Activated CD4-positive, alpha-beta T cell treated with anti-CD3 and anti-CD28 coated beads, Interleukin-2, amount 10 ng/mL, durations not matched to agents 24 days and 14 days (primary cell): ENCODE measurements around the gene TYR. TPM values are rescaled to one million over a fixed set of nuclear protein-coding genes. Genes with fewer than 3 reads are reported as not detected.

Experiments
- DNase-seq: peaks from one replicate; pipeline ENCODE4 v3.0.0; 2022
- H3K27ac Mint-ChIP-seq: one replicate; pipeline ENCODE4 v1.8.0; 2022; ENCODE audit warnings: mild to moderate bottlenecking, mixed read lengths
- H3K27me3 Mint-ChIP-seq: one replicate; pipeline ENCODE4 v1.8.0; 2022; ENCODE audit warnings: mixed read lengths
- H3K36me3 Mint-ChIP-seq: one replicate; pipeline ENCODE4 v1.8.0; 2022; ENCODE audit warnings: low read depth, mild to moderate bottlenecking, mixed read lengths
- H3K4me1 Mint-ChIP-seq: one replicate; pipeline ENCODE4 v1.8.0; 2021; ENCODE audit warnings: mixed read lengths
- H3K4me3 Mint-ChIP-seq: one replicate; pipeline ENCODE4 v1.8.0; 2022; ENCODE audit warnings: mild to moderate bottlenecking, moderate library complexity, mixed read lengths
- H3K9me3 Mint-ChIP-seq: one replicate; pipeline ENCODE4 v1.8.0; 2021; ENCODE audit warnings: mixed read lengths
- intact Hi-C: fragments of 100-400 bp; cut with micrococcal nuclease; formaldehyde crosslinking; loops from one replicate; pipeline ENCODE4 v1.15.1; 2023
- total RNA-seq: library from RNA; stranded (reverse); gene quantifications from 2 replicates; pipeline ENCODE4 v1.2.3, GENCODE V29; 2022

The TYR gene
- not detected in 2 replicates for total RNA-seq

- Mint-ChIP-seq H3K4me1 (no peaks in the 10 kb centered on the region), H3K27ac (no peak within 1 kb of the TSS), H3K9me3 (no peaks in the 10 kb centered on the region), H3K36me3 (no peaks in the 10 kb centered on the region), H3K27me3 (no peaks in the 10 kb centered on the region), H3K4me3 (no peak within 1 kb of the TSS)
- no peak for DNase-seq
- intact Hi-C loops: no loop called here
These were observed at the start of gene TYR for GRCh38 chr11:89177691-89178231. TYR (plus strand) TSS chr11:89177875; CDS start chr11:89177954, 79 bp downstream.

GRCh38 chr11:89136606-89137005 is 41.1 kb upstream of the TYR start:
- no peaks in the 10 kb centered on the region for H3K36me3 Mint-ChIP-seq
- no peak for DNase-seq
- H3K9me3 Mint-ChIP-seq: no peaks in the 10 kb centered on the region
- no peak overlapping the region for H3K27ac Mint-ChIP-seq
- no peak overlapping the region for H3K4me3 Mint-ChIP-seq
- no peaks in the 10 kb centered on the region for H3K27me3 Mint-ChIP-seq
- H3K4me1 Mint-ChIP-seq: no peaks in the 10 kb centered on the region
- intact Hi-C loops: no loop called here

GRCh38 chr11:89147229-89147628 is 30.4 kb upstream of the TYR start:
- Mint-ChIP-seq H3K36me3 (no peaks in the 10 kb centered on the region), H3K27ac (no peak overlapping the region), H3K4me1 (no peaks in the 10 kb centered on the region), H3K4me3 (no peak overlapping the region), H3K9me3 (no peaks in the 10 kb centered on the region), H3K27me3 (no peaks in the 10 kb centered on the region)
- intact Hi-C loops: no loop called here
- no peak for DNase-seq

GRCh38 chr11:89159974-89160373 is 17.7 kb upstream of the TYR start:
- Mint-ChIP-seq H3K9me3 (no peaks in the 10 kb centered on the region), H3K4me3 (no peak overlapping the region), H3K4me1 (no peaks in the 10 kb centered on the region), H3K27ac (no peak overlapping the region), H3K27me3 (no peaks in the 10 kb centered on the region), H3K36me3 (no peaks in the 10 kb centered on the region)
- intact Hi-C loops: no loop called here
- no peak for DNase-seq

- Mint-ChIP-seq H3K4me1 (no peaks in the 10 kb centered on the region), H3K27ac (no peak overlapping the region), H3K36me3 (no peaks in the 10 kb centered on the region), H3K27me3 (no peaks in the 10 kb centered on the region), H3K9me3 (no peaks in the 10 kb centered on the region), H3K4me3 (no peak overlapping the region)
- intact Hi-C loops: no loop called here
- no peak for DNase-seq
These were observed 15.7 kb upstream of the TYR start for GRCh38 chr11:89161949-89162348.

GRCh38 chr11:89163686-89164085 is 14.0 kb upstream of the TYR start:
- intact Hi-C loops: no loop called here
- no peak for DNase-seq
- no peak overlapping the region for H3K4me3 Mint-ChIP-seq
- H3K4me1 Mint-ChIP-seq: no peaks in the 10 kb centered on the region
- no peaks in the 10 kb centered on the region for H3K27me3 Mint-ChIP-seq
- no peak overlapping the region for H3K27ac Mint-ChIP-seq
- no peaks in the 10 kb centered on the region for H3K9me3 Mint-ChIP-seq
- H3K36me3 Mint-ChIP-seq: no peaks in the 10 kb centered on the region

GRCh38 chr11:89168396-89168795 is 9.3 kb upstream of the TYR start:
- intact Hi-C loops: no loop called here
- Mint-ChIP-seq H3K27me3 (no peaks in the 10 kb centered on the region), H3K36me3 (no peaks in the 10 kb centered on the region), H3K4me3 (no peak overlapping the region), H3K9me3 (no peaks in the 10 kb centered on the region), H3K27ac (no peak overlapping the region), H3K4me1 (no peaks in the 10 kb centered on the region)
- DNase-seq: no peak

GRCh38 chr11:89175796-89176195 is 1.9 kb upstream of the TYR start:
- no peak for DNase-seq
- intact Hi-C loops: no loop called here
- Mint-ChIP-seq H3K27me3 (no peaks in the 10 kb centered on the region), H3K4me1 (no peaks in the 10 kb centered on the region), H3K9me3 (no peaks in the 10 kb centered on the region), H3K36me3 (no peaks in the 10 kb centered on the region), H3K27ac (no peak overlapping the region), H3K4me3 (no peak overlapping the region)

- Mint-ChIP-seq H3K4me3 (no peak overlapping the region), H3K4me1 (no peaks in the 10 kb centered on the region)
These were observed 737 bp upstream of the TYR start for GRCh38 chr11:89176938-89177337.

GRCh38 chr11:89181111-89181510 is 3.4 kb downstream of the TYR start:
- H3K36me3 Mint-ChIP-seq: no peaks in the 10 kb centered on the region
- intact Hi-C loops: no loop called here
- no peaks in the 10 kb centered on the region for H3K4me1 Mint-ChIP-seq
- DNase-seq: no peak
- no peaks in the 10 kb centered on the region for H3K9me3 Mint-ChIP-seq
- H3K4me3 Mint-ChIP-seq: no peak overlapping the region
- no peaks in the 10 kb centered on the region for H3K27me3 Mint-ChIP-seq
- no peak overlapping the region for H3K27ac Mint-ChIP-seq

More at GRCh38 chr11:89176938-89177337, 737 bp upstream of the TYR start:
- intact Hi-C loops: no loop called here
- Mint-ChIP-seq H3K27me3 (no peaks in the 10 kb centered on the region), H3K27ac (no peak overlapping the region), H3K36me3 (no peaks in the 10 kb centered on the region), H3K9me3 (no peaks in the 10 kb centered on the region)
- DNase-seq: no peak

- Mint-ChIP-seq H3K27me3 (no peaks in the 10 kb centered on the region), H3K27ac (no peak overlapping the region), H3K4me1 (no peaks in the 10 kb centered on the region), H3K36me3 (no peaks in the 10 kb centered on the region), H3K9me3 (no peaks in the 10 kb centered on the region), H3K4me3 (no peak overlapping the region)
- intact Hi-C loops: no loop called here
- DNase-seq: no peak
These were observed 5.3 kb downstream of the TYR start for GRCh38 chr11:89182773-89183518.

- no peaks in the 10 kb centered on the region for H3K4me1 Mint-ChIP-seq
- no peak for DNase-seq
- H3K27ac Mint-ChIP-seq: no peak overlapping the region
- no peak overlapping the region for H3K4me3 Mint-ChIP-seq
- no peaks in the 10 kb centered on the region for H3K36me3 Mint-ChIP-seq
- H3K27me3 Mint-ChIP-seq: no peaks in the 10 kb centered on the region
- H3K9me3 Mint-ChIP-seq: no peaks in the 10 kb centered on the region
- intact Hi-C loops: no loop called here
These were observed 6.3 kb downstream of the TYR start for GRCh38 chr11:89184021-89184420.

- Mint-ChIP-seq H3K4me1 (no peaks in the 10 kb centered on the region), H3K4me3 (no peak overlapping the region), H3K36me3 (no peaks in the 10 kb centered on the region), H3K27ac (no peak overlapping the region), H3K9me3 (no peaks in the 10 kb centered on the region), H3K27me3 (no peaks in the 10 kb centered on the region)
- no peak for DNase-seq
- intact Hi-C loops: no loop called here
These were observed 12.1 kb downstream of the TYR start for GRCh38 chr11:89189776-89190175.

- intact Hi-C loops: no loop called here
- Mint-ChIP-seq H3K4me3 (no peak overlapping the region), H3K27ac (no peak overlapping the region), H3K9me3 (no peaks in the 10 kb centered on the region), H3K36me3 (no peaks in the 10 kb centered on the region), H3K27me3 (no peaks in the 10 kb centered on the region), H3K4me1 (no peaks in the 10 kb centered on the region)
- no peak for DNase-seq
These were observed 23.5 kb downstream of the TYR start for GRCh38 chr11:89201138-89201537.

GRCh38 chr11:89203814-89204213 is 26.1 kb downstream of the TYR start:
- Mint-ChIP-seq H3K27me3 (no peaks in the 10 kb centered on the region), H3K9me3 (no peaks in the 10 kb centered on the region), H3K4me3 (no peak overlapping the region), H3K36me3 (no peaks in the 10 kb centered on the region), H3K27ac (no peak overlapping the region), H3K4me1 (no peaks in the 10 kb centered on the region)
- DNase-seq: no peak
- intact Hi-C loops: no loop called here
